ENCODE data around the gene CXXC4.

Gene CXXC4

DNA sequence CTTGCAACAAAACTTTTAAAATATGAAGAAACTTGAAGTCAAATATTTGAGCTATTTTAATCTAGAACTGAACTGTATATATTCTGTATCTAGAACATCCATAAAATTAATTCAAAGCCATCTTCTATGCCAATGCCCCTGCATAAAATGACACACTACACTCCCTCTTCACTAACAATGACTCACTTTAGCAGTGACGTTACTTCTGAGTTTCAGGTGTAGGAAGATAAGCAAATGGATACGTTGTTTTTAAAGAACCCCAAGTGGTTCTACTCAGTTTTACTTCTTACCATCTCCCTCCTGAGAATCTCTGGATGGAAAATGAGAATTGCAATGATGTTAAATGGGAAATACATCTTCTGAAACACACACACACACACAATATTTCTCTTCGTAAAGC lies 45.2 kb downstream of the CXXC4 start:
- no peaks in the 10 kb centered on the region for H3K9me3 ChIP-seq (ENCODE audit: severe bottlenecking)
- TF ChIP-seq, protein P1, sequence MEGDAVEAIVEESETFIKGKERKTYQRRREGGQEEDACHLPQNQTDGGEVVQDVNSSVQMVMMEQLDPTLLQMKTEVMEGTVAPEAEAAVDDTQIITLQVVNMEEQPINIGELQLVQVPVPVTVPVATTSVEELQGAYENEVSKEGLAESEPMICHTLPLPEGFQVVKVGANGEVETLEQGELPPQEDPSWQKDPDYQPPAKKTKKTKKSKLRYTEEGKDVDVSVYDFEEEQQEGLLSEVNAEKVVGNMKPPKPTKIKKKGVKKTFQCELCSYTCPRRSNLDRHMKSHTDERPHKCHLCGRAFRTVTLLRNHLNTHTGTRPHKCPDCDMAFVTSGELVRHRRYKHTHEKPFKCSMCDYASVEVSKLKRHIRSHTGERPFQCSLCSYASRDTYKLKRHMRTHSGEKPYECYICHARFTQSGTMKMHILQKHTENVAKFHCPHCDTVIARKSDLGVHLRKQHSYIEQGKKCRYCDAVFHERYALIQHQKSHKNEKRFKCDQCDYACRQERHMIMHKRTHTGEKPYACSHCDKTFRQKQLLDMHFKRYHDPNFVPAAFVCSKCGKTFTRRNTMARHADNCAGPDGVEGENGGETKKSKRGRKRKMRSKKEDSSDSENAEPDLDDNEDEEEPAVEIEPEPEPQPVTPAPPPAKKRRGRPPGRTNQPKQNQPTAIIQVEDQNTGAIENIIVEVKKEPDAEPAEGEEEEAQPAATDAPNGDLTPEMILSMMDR (IDR thresholded peaks at IDR 0.05; ENCODE audit: poor library complexity, severe bottlenecking) = no peak
- no peak overlapping the region for H3K27ac ChIP-seq (ENCODE audit: poor library complexity, severe bottlenecking)
- no peaks in the 10 kb centered on the region for H3K4me1 ChIP-seq (ENCODE audit: insufficient read depth, poor library complexity, severe bottlenecking)
- no peaks in the 10 kb centered on the region for H3K27me3 ChIP-seq (ENCODE audit: insufficient read depth, poor library complexity, severe bottlenecking)
- H3K36me3 ChIP-seq (ENCODE audit: low read depth) = no peaks in the 10 kb centered on the region
- ATAC-seq (ENCODE audit: low read depth) = no peak
- H3K4me3 ChIP-seq (ENCODE audit: severe bottlenecking) = no peak overlapping the region
- DNase-seq (ENCODE audit: low spot score) = no peak

DNA sequence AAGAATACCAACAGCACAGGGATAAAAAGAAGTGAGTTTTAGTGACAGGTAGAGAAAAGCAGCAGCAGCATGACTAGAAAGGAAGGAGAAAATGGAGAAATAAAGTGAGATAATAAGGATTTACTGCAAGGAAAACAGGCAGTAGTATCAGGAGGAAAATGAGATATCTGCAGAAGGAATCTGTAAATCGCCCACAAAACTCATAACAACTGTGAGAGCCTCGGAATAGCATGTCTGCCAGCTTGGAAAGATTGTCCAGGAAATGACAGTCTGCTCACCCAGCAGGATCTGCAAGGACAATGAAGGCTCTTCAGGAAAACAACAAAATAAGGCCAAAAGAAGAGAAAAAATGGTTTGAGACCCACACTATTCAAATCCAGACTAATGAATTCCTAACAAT lies 47.4 kb downstream of the CXXC4 start:
- no peak for DNase-seq (ENCODE audit: low spot score)
- Histone ChIP-seq H3K4me1 (ENCODE audit: insufficient read depth, poor library complexity, severe bottlenecking) (no peaks in the 10 kb centered on the region), H3K27me3 (ENCODE audit: insufficient read depth, poor library complexity, severe bottlenecking) (no peaks in the 10 kb centered on the region), H3K36me3 (ENCODE audit: low read depth) (no peaks in the 10 kb centered on the region), H3K9me3 (ENCODE audit: severe bottlenecking) (no peaks in the 10 kb centered on the region), H3K27ac (ENCODE audit: poor library complexity, severe bottlenecking) (no peak overlapping the region), H3K4me3 (ENCODE audit: severe bottlenecking) (no peak overlapping the region)
- TF ChIP-seq, protein P1 (IDR thresholded peaks at IDR 0.05; ENCODE audit: poor library complexity, severe bottlenecking) = no peak
- ATAC-seq (ENCODE audit: low read depth) = no peak

DNA sequence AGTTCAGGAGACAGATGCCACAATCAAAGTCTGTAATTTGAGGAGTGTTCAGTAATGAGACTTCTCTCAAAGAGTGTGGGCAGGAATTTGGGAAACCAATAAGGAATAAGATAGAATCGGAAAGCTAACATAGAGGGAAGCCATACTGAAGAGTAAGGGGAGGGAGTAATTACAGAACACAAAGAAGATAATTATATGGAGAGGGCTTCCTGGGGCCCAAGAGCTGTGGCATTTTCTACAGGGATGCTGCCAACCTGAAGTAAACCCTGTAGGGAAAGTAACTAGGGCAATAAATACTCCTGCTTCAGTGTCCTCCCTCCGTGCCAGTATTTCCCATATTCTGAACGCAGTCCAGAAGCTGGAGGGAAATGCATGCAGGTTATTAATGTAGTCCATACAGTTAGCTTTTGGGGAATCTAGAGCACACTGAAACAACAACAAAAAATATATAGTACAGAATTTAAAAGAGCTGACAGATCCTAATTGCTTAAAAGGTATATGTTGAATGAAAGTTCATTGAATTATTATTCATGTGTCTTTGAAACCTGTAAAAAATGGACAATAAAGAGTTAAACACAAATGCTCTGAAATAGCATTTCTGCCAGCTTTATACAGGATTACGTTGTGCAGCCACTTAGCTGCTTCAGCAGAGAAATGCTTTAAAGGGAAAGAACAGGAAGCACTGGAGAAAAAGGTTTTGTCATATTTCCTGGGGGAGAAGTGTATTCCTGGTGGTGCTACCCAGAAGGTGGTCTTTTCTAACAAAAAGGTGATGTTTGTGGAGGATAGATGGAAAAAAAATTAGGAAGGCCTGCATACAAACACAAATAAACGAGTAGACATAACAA lies 48.0 kb downstream of the CXXC4 start:
- no peak overlapping the region for H3K4me3 ChIP-seq (ENCODE audit: severe bottlenecking)
- ATAC-seq (ENCODE audit: low read depth) (no peak), DNase-seq (ENCODE audit: low spot score) (no peak)
- no peaks in the 10 kb centered on the region for H3K27me3 ChIP-seq (ENCODE audit: insufficient read depth, poor library complexity, severe bottlenecking)
- H3K27ac ChIP-seq (ENCODE audit: poor library complexity, severe bottlenecking) = no peak overlapping the region
- H3K9me3 ChIP-seq (ENCODE audit: severe bottlenecking) = no peaks in the 10 kb centered on the region
- TF ChIP-seq, protein P1 (IDR thresholded peaks at IDR 0.05; ENCODE audit: poor library complexity, severe bottlenecking) = no peak
- H3K36me3 ChIP-seq (ENCODE audit: low read depth) = no peaks in the 10 kb centered on the region
- H3K4me1 ChIP-seq (ENCODE audit: insufficient read depth, poor library complexity, severe bottlenecking) = no peaks in the 10 kb centered on the region

DNA sequence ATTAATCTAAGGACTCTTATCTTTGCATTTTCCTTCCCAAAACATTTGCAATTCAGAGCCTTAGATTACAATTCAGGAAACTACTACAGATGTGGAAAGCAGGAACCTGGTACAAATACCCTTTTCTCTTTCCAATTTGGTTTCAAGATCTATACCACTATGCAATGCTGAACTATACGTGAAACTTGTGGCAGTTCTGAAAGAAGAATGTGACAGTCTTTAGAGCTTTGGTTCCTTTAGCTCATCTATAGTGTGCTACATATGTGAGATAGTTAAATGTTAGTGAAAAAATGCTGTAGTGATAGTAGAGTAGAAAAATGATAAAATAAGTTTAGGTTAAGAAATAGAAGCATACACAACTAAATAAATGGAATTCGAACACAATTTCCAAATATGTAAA lies 50.0 kb downstream of the CXXC4 start:
- no peaks in the 10 kb centered on the region for H3K36me3 ChIP-seq (ENCODE audit: low read depth)
- H3K4me3 ChIP-seq (ENCODE audit: severe bottlenecking) = no peak overlapping the region
- ATAC-seq (ENCODE audit: low read depth) (no peak), DNase-seq (ENCODE audit: low spot score) (no peak)
- H3K4me1 ChIP-seq (ENCODE audit: insufficient read depth, poor library complexity, severe bottlenecking) = no peaks in the 10 kb centered on the region
- TF ChIP-seq, protein P1 (IDR thresholded peaks at IDR 0.05; ENCODE audit: poor library complexity, severe bottlenecking) = no peak
- no peaks in the 10 kb centered on the region for H3K27me3 ChIP-seq (ENCODE audit: insufficient read depth, poor library complexity, severe bottlenecking)
- no peaks in the 10 kb centered on the region for H3K9me3 ChIP-seq (ENCODE audit: severe bottlenecking)
- no peak overlapping the region for H3K27ac ChIP-seq (ENCODE audit: poor library complexity, severe bottlenecking)

DNA sequence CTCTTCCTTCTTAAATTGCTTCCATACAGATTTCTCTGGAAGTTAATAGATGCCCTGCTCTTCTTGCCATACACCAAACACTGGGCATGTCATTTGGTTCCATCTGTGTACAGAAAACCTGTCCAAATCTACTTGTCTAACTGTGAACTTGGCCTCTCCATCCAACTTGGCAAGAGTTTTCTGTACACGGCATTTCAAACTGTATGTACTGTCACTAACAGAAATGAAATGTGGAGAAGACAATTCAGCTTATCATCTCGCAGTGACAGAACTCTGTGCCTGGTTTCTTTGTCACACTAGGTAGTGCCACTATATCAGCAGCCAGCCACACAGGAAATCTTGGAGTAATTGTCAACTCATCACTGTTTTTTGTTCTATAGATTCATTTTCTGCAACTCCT lies 58.2 kb downstream of the CXXC4 start:
- no peaks in the 10 kb centered on the region for H3K4me1 ChIP-seq (ENCODE audit: insufficient read depth, poor library complexity, severe bottlenecking)
- H3K27me3 ChIP-seq (ENCODE audit: insufficient read depth, poor library complexity, severe bottlenecking) = no peaks in the 10 kb centered on the region
- DNase-seq (ENCODE audit: low spot score) (no peak), ATAC-seq (ENCODE audit: low read depth) (no peak)
- H3K4me3 ChIP-seq (ENCODE audit: severe bottlenecking) = no peak overlapping the region
- TF ChIP-seq, protein P1 (IDR thresholded peaks at IDR 0.05; ENCODE audit: poor library complexity, severe bottlenecking) = no peak
- no peak overlapping the region for H3K27ac ChIP-seq (ENCODE audit: poor library complexity, severe bottlenecking)
- no peaks in the 10 kb centered on the region for H3K36me3 ChIP-seq (ENCODE audit: low read depth)
- H3K9me3 ChIP-seq (ENCODE audit: severe bottlenecking) = no peaks in the 10 kb centered on the region
